ENCODE data around the gene WDR64.

The WDR64 gene

GRCh38 chr1:241842565-241842964 is 190.5 kb downstream of the WDR64 start:
- no peak for DNase-seq

GRCh38 chr1:241844593-241844992 is 192.5 kb downstream of the WDR64 start:
- no peak for DNase-seq

GRCh38 chr1:241846375-241846774 is 194.3 kb downstream of the WDR64 start:
- DNase-seq = no peak

- DNase-seq = no peak
These were observed 194.9 kb downstream of the WDR64 start for GRCh38 chr1:241846862-241847539.

GRCh38 chr1:241847540-241847795 is 195.4 kb downstream of the WDR64 start:
- no peak for DNase-seq

- DNase-seq = peak; percentile 91
These were observed 196.0 kb downstream of the WDR64 start, which contains the start of gene EXO1 for GRCh38 chr1:241847796-241848685. Gene EXO1 (plus strand): TSS chr1:241848204. CDS start chr1:241850426, 2,222 bp downstream.

GRCh38 chr1:241848686-241849344 is 196.7 kb downstream of the WDR64 start:
- no peak for DNase-seq

GRCh38 chr1:241849345-241849695 is 197.2 kb downstream of the WDR64 start:
- no peak for DNase-seq

Measured in inflammatory macrophage treated with lipopolysaccharide for 4 hours (primary cell).